Hindlimb muscle (tissue), 1 donor: ENCODE measurements around the gene ZNF649. TPM values are rescaled to one million over a fixed set of nuclear protein-coding genes. Genes with fewer than 3 reads are reported as not detected.
A peak's percentile ranks its signal among the peaks of the same experiment; 100 is the strongest.

Experiments
- DNase-seq: peaks from one replicate; pipeline ENCODE4 v3.0.0-alpha.2; 2013
- polyA plus RNA-seq: library from polyadenylated mRNA; unstranded; fragments of 120-200 nt; gene quantifications from one replicate; pipeline ENCODE4 v1.2.1, GENCODE V29; 2013; ENCODE audit not compliant: insufficient read length

Gene ZNF649
- polyA plus RNA-seq, 1 donor = 10.4 TPM

DNA sequence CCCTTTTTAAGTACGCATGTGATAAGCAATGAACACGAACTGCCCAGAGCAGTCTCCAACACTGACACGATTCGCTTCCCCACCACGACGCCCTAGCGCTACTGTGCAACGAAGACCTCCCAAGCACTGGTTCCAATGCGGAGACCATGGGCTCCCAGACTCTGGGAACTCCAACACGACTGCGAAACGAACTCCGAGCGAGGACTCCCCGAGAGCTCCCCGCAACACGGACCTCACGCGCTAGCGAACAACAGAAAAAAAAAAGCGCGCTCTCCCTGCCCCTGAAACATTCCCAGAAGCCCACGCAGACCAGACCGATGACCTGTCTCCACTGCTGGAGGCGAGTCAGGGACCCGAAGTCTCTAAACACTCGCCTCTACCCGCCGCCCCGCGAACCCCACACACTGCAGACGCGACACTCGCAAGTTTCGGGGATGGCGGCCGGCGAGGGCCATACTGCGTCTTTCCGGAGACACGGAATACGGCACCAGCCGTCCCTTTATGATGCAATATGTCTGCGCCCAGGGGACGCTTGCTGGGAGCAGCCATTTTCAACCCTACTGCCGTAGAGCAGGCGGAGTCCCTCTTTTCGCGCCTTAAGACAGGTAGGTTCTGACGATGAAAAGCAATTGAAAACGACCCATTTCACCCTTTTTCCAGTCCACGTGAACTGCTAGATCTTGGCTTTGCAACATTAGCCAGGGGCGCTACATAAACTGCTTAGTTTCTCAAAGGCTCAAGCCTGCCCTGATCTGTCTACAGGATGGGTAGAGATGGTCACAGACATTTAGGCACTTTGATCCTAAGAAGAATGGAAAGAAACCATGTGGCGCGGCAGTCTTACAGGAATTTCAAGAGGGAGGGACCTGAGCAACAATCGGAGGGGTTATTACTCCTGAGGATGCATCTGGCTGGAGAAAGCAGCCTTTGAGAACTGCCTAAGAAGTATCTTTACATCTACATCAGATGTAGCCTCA lies 17.0 kb downstream of the ZNF649 start, which contains the start of gene ZNF577:
Gene ZNF577, minus strand, starts transcription at position 430 of the 977 bp plus-strand sequence. CDS start 7,569 bp downstream, outside the sequence.
- DNase-seq = peak; percentile 93

- no peak for DNase-seq
Measured at GRCh38 chr19:51884713-51885112, 20.1 kb downstream of the ZNF649 start.

DNA sequence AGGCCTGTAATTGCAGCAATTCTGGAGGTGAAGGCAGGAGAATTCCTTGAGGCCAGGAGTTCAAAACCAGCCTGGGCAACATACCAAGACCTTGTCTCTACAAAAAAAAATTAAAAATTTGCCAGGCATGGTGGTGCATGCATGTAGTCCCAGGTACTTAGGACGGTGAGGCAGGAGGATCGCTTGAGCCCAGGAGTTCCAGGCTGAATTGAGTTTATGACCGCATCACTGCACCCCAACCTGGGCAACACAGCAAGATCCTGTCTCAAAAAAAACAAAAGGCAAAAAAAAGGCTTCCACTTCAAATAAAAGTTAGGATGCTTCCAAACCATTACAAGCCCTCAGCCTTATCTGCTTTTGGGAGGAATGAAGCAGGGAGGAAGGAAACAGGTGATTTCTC lies 22.3 kb downstream of the ZNF649 start:
- no peak for DNase-seq

- no peak for DNase-seq
Measured at GRCh38 chr19:51873097-51873496, 31.7 kb downstream of the ZNF649 start.

GRCh38 chr19:51861870-51862622 lies 42.8 kb downstream of the ZNF649 start:
- DNase-seq = no peak

Other genes with a start within 250 kb of the ZNF649 start
- gene SPACA6, start 211.7 kb downstream of the ZNF649 start, polyA plus RNA-seq = 9.1 TPM
- gene HAS1, start 181.0 kb downstream of the ZNF649 start, polyA plus RNA-seq = not detected
- 1.6 TPM for gene FPR1, start 153.1 kb downstream of the ZNF649 start, polyA plus RNA-seq
- gene FPR2, start 143.8 kb downstream of the ZNF649 start, polyA plus RNA-seq = 0.61 TPM
- gene FPR3, start 109.9 kb downstream of the ZNF649 start, polyA plus RNA-seq = 1.4 TPM
- 17.5 TPM for gene ZNF577, start 17.1 kb downstream of the ZNF649 start, polyA plus RNA-seq
- 5.5 TPM for gene ZNF613, start 22.5 kb upstream of the ZNF649 start, polyA plus RNA-seq
- 6.5 TPM for gene ZNF350, start 81.8 kb upstream of the ZNF649 start, polyA plus RNA-seq
- gene ZNF615, start 103.2 kb upstream of the ZNF649 start, polyA plus RNA-seq = 9.6 TPM
- gene ZNF614, start 123.4 kb upstream of the ZNF649 start, polyA plus RNA-seq = 8.4 TPM
- gene ZNF432, start 143.8 kb upstream of the ZNF649 start, polyA plus RNA-seq = 10.6 TPM
- 13.0 TPM for gene ZNF841, start 190.7 kb upstream of the ZNF649 start, polyA plus RNA-seq
- 8.4 TPM for gene ZNF616, start 234.9 kb upstream of the ZNF649 start, polyA plus RNA-seq